CD4-positive, alpha-beta T cell (primary cell): Measurements from ENCODE around the gene PDIA3. TPM values are rescaled to one million over a fixed set of nuclear protein-coding genes. Genes with fewer than 3 reads are reported as not detected.
A peak's percentile ranks its signal among the peaks of the same experiment; 100 is the strongest.

Experiments
- ATAC-seq: fragments of 200-7000 bp; cut with Tn5 transposase; one replicate; pipeline ENCODE4 v1.10.0; 2022; ENCODE audit warnings: mild to moderate bottlenecking; ENCODE audit not compliant: poor library complexity
- CTCF ChIA-PET: fragments of 350-600 bp; sonication (Branson Sonifier 250); formaldehyde crosslinking; loops from one replicate; lab custom pipeline; 2021; ENCODE audit warnings: antibody characterized with exemption, inconsistent platforms; lab: Charles Lee
- POLR2A ChIA-PET: fragments of 350-600 bp; sonication (Branson Sonifier 250); formaldehyde crosslinking; loops from one replicate; lab custom pipeline; 2021; ENCODE audit warnings: antibody characterized with exemption, inconsistent platforms; lab: Charles Lee
- DNase-seq, 14 experiments: peaks; one replicate each; pipeline ENCODE4 v3.0.0-alpha.2; 2013 to 2020; ENCODE audit warnings: mixed read lengths in 2 of 14
- H3K27ac ChIP-seq, 2 donors: one replicate each; pipeline versions ENCODE4 v1.5.1 to v1.7.0; 2013; ENCODE audit warnings: low read length in 2 of 2, low read depth in 1 of 2, mild to moderate bottlenecking in 1 of 2
- H3K27me3 ChIP-seq, 2 experiments: 1 replicate in 1 of 2; 2 replicates in 1 of 2; pipeline versions ENCODE4 v1.6.1 to v1.7.0; 2013; ENCODE audit warnings: low read length in 2 of 2, control low read depth in 1 of 2, mild to moderate bottlenecking in 1 of 2, moderate library complexity in 1 of 2; ENCODE audit not compliant: insufficient read depth in 2 of 2, control insufficient read depth in 1 of 2
- H3K36me3 ChIP-seq: one replicate; pipeline ENCODE4 v1.6.1; 2013; ENCODE audit warnings: low read length, control low read depth; ENCODE audit not compliant: insufficient read depth
- H3K4me1 ChIP-seq: one replicate; pipeline ENCODE4 v1.6.1; 2013; ENCODE audit warnings: low read length, control low read depth; ENCODE audit not compliant: insufficient read depth
- H3K4me3 ChIP-seq: one replicate; pipeline ENCODE4 v1.5.1; 2013; ENCODE audit warnings: mild to moderate bottlenecking, low read length, moderate library complexity
- H3K9me3 ChIP-seq, 2 experiments: 1 replicate in 1 of 2; 2 replicates in 1 of 2; pipeline versions ENCODE4 v1.6.1 to v1.7.0; 2013; ENCODE audit warnings: low read length in 2 of 2, mild to moderate bottlenecking in 2 of 2, control low read depth in 1 of 2, moderate library complexity in 1 of 2; ENCODE audit not compliant: control insufficient read depth in 1 of 2, insufficient read depth in 1 of 2
- H3K27ac Mint-ChIP-seq: one replicate; pipeline ENCODE4 v1.8.0; 2020; ENCODE audit warnings: mixed read lengths
- H3K27me3 Mint-ChIP-seq: one replicate; pipeline ENCODE4 v1.8.0; 2021; ENCODE audit warnings: mixed read lengths
- H3K36me3 Mint-ChIP-seq: one replicate; pipeline ENCODE4 v1.8.0; 2021; ENCODE audit warnings: low read depth, mixed read lengths
- H3K4me1 Mint-ChIP-seq: one replicate; pipeline ENCODE4 v1.8.0; 2021; ENCODE audit warnings: low read depth, mixed read lengths
- H3K4me3 Mint-ChIP-seq: one replicate; pipeline ENCODE4 v1.8.0; 2020; ENCODE audit warnings: mild to moderate bottlenecking, mixed read lengths
- H3K9me3 Mint-ChIP-seq: one replicate; pipeline ENCODE4 v1.8.0; 2020; ENCODE audit warnings: mixed read lengths
- CTCF ChIP-seq: fragments of 200-600 bp; IDR thresholded peaks from one replicate; pipeline ENCODE4 v1.8.0; 2022; ENCODE audit warnings: antibody characterized with exemption, mild to moderate bottlenecking
- intact Hi-C, 2 experiments: fragments of 100-400 bp; cut with DNase I in 1 of 2; cut with micrococcal nuclease in 1 of 2; formaldehyde crosslinking; loops; one replicate each; pipeline versions ENCODE4 v1.15.1 to v1.9.0; 2023 to 2025; cut with DNase I, micrococcal nuclease
- total RNA-seq, 174 experiments: library from RNA in 2 of 174; stranded (reverse) in 2 of 174; gene quantifications; one replicate each; pipeline ENCODE4 v1.2.3 and lab custom pipeline; 2021 to 2026

The PDIA3 gene
- total RNA-seq, 2 experiments from 2014 or later, result 179 to 200 TPM

GRCh38 chr15:43795997-43796396, 49.8 kb downstream of the PDIA3 start:
- H3K27me3 ChIP-seq, result peaks cover 0 to 3% of the 10 kb centered on the region in 2 experiments
- no peak for TF ChIP-seq CTCF
- H3K9me3 ChIP-seq, result peaks cover 0 to 4% of the 10 kb centered on the region in 2 experiments
- H3K4me3 ChIP-seq, result no peak overlapping the region
- no peak overlapping the region for H3K27ac ChIP-seq
- CTCF ChIA-PET, result interaction anchor here (2.4 kb wide), 1 partner anchor 19 kb away, joined by 6 read pairs; the partner anchor contains the start of gene ELL3
- DNase-seq, result no peak
- H3K4me1 ChIP-seq, result peaks cover 57% of the 10 kb centered on the region
- no peak for ATAC-seq
- Mint-ChIP-seq H3K36me3 (peaks cover 90% of the 10 kb centered on the region), H3K27ac (peak overlapping the region; percentile 99), H3K27me3 (no peaks in the 10 kb centered on the region), H3K4me1 (peaks cover 91% of the 10 kb centered on the region), H3K4me3 (peak overlapping the region; percentile 68), H3K9me3 (no peaks in the 10 kb centered on the region)
- intact Hi-C loops, result loop anchor here in 1 of 2 experiments (10.0 kb wide), 1 partner anchor 281 kb away; the partner anchor contains the start of gene MAP1A
- peaks cover 54% of the 10 kb centered on the region for H3K36me3 ChIP-seq
- POLR2A ChIA-PET, result interaction anchor here (6.8 kb wide), 1 partner anchor 19 kb away, joined by 48 read pairs; the partner anchor contains the start of gene ELL3

GRCh38 chr15:43796566-43796965, 50.3 kb downstream of the PDIA3 start:
- peak overlapping the region; percentile 68 for H3K4me3 Mint-ChIP-seq
- H3K9me3 Mint-ChIP-seq, result no peaks in the 10 kb centered on the region
- peaks cover 94% of the 10 kb centered on the region for H3K4me1 Mint-ChIP-seq
- ATAC-seq (no peak), DNase-seq (no peak)
- Histone ChIP-seq H3K36me3 (peaks cover 54% of the 10 kb centered on the region), H3K4me3 (no peak overlapping the region), H3K27ac (no peak overlapping the region), H3K4me1 (peaks cover 59% of the 10 kb centered on the region), H3K27me3 (peaks cover 0 to 3% of the 10 kb centered on the region in 2 experiments), H3K9me3 (peaks cover 0 to 4% of the 10 kb centered on the region in 2 experiments)
- no peaks in the 10 kb centered on the region for H3K27me3 Mint-ChIP-seq
- H3K27ac Mint-ChIP-seq, result peak overlapping the region; percentile 99
- CTCF ChIA-PET, result interaction anchor here (2.4 kb wide), 1 partner anchor 19 kb away, joined by 6 read pairs; the partner anchor contains the start of gene ELL3
- POLR2A ChIA-PET, result interaction anchor here (1.5 to 6.8 kb wide), 2 partner anchors 20 to 28 kb away, joined by 6 to 48 read pairs; partner anchors contain the start of genes ELL3 and MFAP1
- TF ChIP-seq CTCF, result no peak
- intact Hi-C loops, result loop anchor here in 1 of 2 experiments (10.0 kb wide), 1 partner anchor 282 kb away; the partner anchor contains the start of gene MAP1A
- peaks cover 95% of the 10 kb centered on the region for H3K36me3 Mint-ChIP-seq

- Mint-ChIP-seq H3K27ac (peak overlapping the region; percentile 90), H3K9me3 (no peaks in the 10 kb centered on the region), H3K4me1 (peaks cover 70% of the 10 kb centered on the region), H3K27me3 (no peaks in the 10 kb centered on the region), H3K36me3 (peaks cover 82% of the 10 kb centered on the region), H3K4me3 (peak overlapping the region; percentile 51)
- POLR2A ChIA-PET, result interaction anchor here (1.5 to 6.8 kb wide), 5 partner anchors 9 to 50 kb away, joined by 8 to 74 read pairs (median 39); partner anchors contain the start of genes ELL3, MFAP1, SERF2 and WDR76
- ATAC-seq, result no peak
- H3K4me3 ChIP-seq, result no peak overlapping the region
- TF ChIP-seq CTCF, result no peak
- H3K9me3 ChIP-seq, result no peaks in the 10 kb centered on the region
- no peak for DNase-seq
- peaks cover 51% of the 10 kb centered on the region for H3K36me3 ChIP-seq
- H3K4me1 ChIP-seq, result peaks cover 39% of the 10 kb centered on the region
- CTCF ChIA-PET, result no interaction called here
- no peaks in the 10 kb centered on the region for H3K27me3 ChIP-seq
- intact Hi-C loops, result loop anchor here in 1 of 2 experiments (10.0 kb wide), 1 partner anchor 285 kb away; the partner anchor contains the start of gene MAP1A
- peak overlapping the region; percentile 79 to 92 for H3K27ac ChIP-seq
These were observed 53.1 kb downstream of the PDIA3 start for GRCh38 chr15:43799209-43799944.
